OCI-LY3 (cell line): ENCODE measurements around the gene ADNP.

Experiments
- CTCF ChIP-seq: fragments of 200-600, 300-600 bp; sonication (generic); IDR thresholded peaks from 2 replicates; pipeline ENCODE4 v1.5.1; 2014; ENCODE audit warnings: antibody characterized with exemption, low read length, low read depth
- EZH2phosphoT487 ChIP-seq: fragments of 200-600 bp; shearing (Covaris generic); IDR thresholded peaks from 2 replicates; pipeline ENCODE4 v1.6.1; 2018; ENCODE audit warnings: antibody characterized with exemption, mixed run types, low read depth

DNA sequence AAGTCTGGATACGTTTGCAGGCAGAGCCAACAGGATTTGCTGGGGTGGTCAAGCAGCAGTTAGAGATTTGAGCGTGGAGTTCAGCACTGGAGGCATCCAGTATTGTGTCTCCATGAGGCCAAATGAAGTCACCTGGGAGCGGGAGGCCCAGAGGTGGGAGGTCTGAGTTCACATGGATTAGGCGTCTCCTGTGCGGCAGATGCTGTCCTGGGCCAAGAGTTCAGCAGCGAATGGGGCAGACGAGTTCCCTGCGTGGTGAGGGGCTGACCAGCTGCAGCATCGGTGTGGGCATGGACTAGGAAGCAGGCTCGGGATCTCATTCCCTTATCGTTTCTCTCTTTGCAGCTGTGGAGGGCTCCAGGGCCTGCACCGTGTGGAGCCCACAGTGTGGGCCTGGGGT, 70.2 kb downstream of the ADNP start:
- TF ChIP-seq CTCF (no peak), EZH2phosphoT487 (no peak)
